Type B pancreatic cell (in vitro differentiated cells): ENCODE measurements around the gene SLC1A4. TPM values are rescaled to one million over a fixed set of nuclear protein-coding genes. Genes with fewer than 3 reads are reported as not detected.

Source experiments
- DNase-seq: peaks from one replicate; pipeline ENCODE4 v3.0.0; 2021; ENCODE audit warnings: mixed read lengths; ENCODE audit not compliant: unreplicated experiment; ENCODE audit errors: extremely low spot score
- H3K27ac Mint-ChIP-seq: 2 replicates; pipeline ENCODE4 v1.8.0; 2021; ENCODE audit warnings: mild to moderate bottlenecking, mixed read lengths
- H3K27me3 Mint-ChIP-seq: 2 replicates; pipeline ENCODE4 v1.8.0; 2021; ENCODE audit warnings: mixed read lengths
- H3K36me3 Mint-ChIP-seq: 2 replicates; pipeline ENCODE4 v1.8.0; 2021; ENCODE audit warnings: mixed read lengths
- H3K4me1 Mint-ChIP-seq: one replicate; pipeline ENCODE4 v1.8.0; 2021; ENCODE audit warnings: mixed read lengths; ENCODE audit not compliant: unreplicated experiment
- H3K4me3 Mint-ChIP-seq: 2 replicates; pipeline ENCODE4 v1.8.0; 2021; ENCODE audit warnings: mild to moderate bottlenecking, mixed read lengths
- H3K9me3 Mint-ChIP-seq: 2 replicates; pipeline ENCODE4 v1.8.0; 2021; ENCODE audit warnings: mixed read lengths
- CTCF ChIP-seq: fragments of 200-600 bp; sonication (generic); conservative IDR thresholded peaks from 2 replicates; pipeline ENCODE4 v1.5.0; 2021; ENCODE audit warnings: antibody characterized with exemption, mild to moderate bottlenecking
- long read RNA-seq: library from polyadenylated mRNA; unstranded; transcript quantifications from one replicate; pipeline ENCODE4 v2.0.0, GENCODE V29; 2020
- total RNA-seq: library from RNA; stranded (reverse); gene quantifications from 2 replicates; pipeline ENCODE4 v1.2.1, GENCODE V29; 2021; ENCODE audit warnings: low replicate concordance

Gene SLC1A4
- total RNA-seq: 11.3 and 13.1 TPM in 2 replicates
- long read RNA-seq, full-length matches to known transcripts: 4 of 16 reads
- long read RNA-seq, partial matches to known transcripts: 5 of 16 reads
- long read RNA-seq, other reads (novel, unspliced or antisense): 7 of 16 reads

DNA sequence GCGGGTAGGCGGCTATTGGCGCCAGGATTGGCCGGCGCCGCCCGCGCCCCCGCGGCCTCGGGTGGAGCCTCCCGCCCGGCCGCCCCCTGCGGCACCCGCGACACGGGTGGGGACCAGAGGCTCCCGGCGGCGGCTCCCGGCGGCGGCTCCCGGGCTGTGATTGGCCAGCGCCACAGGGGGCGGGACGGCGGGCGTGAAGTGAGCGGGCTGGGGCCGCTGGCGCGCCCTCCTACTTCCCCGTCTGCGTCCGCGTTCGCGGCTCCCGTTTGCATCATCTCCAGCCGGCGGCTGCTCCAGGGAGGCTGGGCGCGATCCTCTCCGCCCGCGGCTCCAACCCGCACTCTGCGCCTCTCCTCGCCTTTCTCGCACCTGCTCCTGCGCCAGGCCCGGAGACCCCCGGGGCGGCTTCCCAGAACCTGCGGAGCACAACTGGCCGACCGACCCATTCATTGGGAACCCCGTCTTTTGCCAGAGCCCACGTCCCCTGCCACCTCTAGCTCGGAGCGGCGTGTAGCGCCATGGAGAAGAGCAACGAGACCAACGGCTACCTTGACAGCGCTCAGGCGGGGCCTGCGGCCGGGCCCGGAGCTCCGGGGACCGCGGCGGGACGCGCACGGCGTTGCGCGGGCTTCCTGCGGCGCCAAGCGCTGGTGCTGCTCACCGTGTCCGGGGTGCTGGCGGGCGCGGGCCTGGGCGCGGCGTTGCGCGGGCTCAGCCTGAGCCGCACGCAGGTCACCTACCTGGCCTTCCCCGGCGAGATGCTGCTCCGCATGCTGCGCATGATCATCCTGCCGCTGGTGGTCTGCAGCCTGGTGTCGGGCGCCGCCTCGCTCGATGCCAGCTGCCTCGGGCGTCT lies at the start of gene SLC1A4:
SLC1A4 (plus strand) TSS at position 274 of the 856 bp plus-strand sequence; CDS start at position 519, 245 bp downstream.
- peaks cover 3% of the 10 kb centered on the region for H3K36me3 Mint-ChIP-seq
- TF ChIP-seq CTCF: no peak
- H3K4me3 Mint-ChIP-seq: peak within 1 kb of the TSS; percentile 95
- no peak for DNase-seq
- peaks cover 30% of the 10 kb centered on the region for H3K4me1 Mint-ChIP-seq
- peak within 1 kb of the TSS; percentile 92 for H3K27ac Mint-ChIP-seq
- peaks cover 21% of the 10 kb centered on the region for H3K27me3 Mint-ChIP-seq
- H3K9me3 Mint-ChIP-seq: no peaks in the 10 kb centered on the region

GRCh38 chr2:64941143-64941542 lies 48.1 kb upstream of the SLC1A4 start:
- peaks cover 5% of the 10 kb centered on the region for H3K4me1 Mint-ChIP-seq
- TF ChIP-seq CTCF: no peak
- peaks cover 13% of the 10 kb centered on the region for H3K27me3 Mint-ChIP-seq
- H3K4me3 Mint-ChIP-seq: no peak overlapping the region
- no peak for DNase-seq
- H3K9me3 Mint-ChIP-seq: peaks cover 1% of the 10 kb centered on the region
- no peaks in the 10 kb centered on the region for H3K36me3 Mint-ChIP-seq
- no peak overlapping the region for H3K27ac Mint-ChIP-seq

DNA sequence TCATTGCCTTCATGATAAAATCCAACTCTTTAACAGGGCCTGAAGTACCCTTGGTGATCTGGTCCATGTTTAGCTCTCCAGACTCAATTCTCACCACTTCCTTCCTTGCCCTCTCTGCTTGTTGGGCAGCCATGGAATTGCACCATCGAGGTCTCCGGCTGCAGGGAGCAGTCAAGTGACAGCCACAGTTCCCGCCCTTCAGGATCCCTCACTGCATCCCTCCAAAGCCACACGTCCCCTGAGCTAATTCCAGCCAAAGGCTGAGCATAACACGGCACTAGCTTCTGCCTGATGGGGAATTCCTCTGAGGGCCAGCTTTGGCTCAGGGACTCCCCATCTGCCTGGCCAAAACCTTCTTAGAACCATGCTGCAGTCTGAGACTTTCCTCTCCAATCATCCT lies 47.4 kb upstream of the SLC1A4 start:
- no peak for DNase-seq
- peaks cover 11% of the 10 kb centered on the region for H3K4me1 Mint-ChIP-seq
- no peaks in the 10 kb centered on the region for H3K9me3 Mint-ChIP-seq
- H3K4me3 Mint-ChIP-seq: no peak overlapping the region
- H3K27ac Mint-ChIP-seq: no peak overlapping the region
- no peaks in the 10 kb centered on the region for H3K36me3 Mint-ChIP-seq
- peaks cover 13% of the 10 kb centered on the region for H3K27me3 Mint-ChIP-seq
- TF ChIP-seq CTCF: no peak

GRCh38 chr2:64942693-64943092 lies 46.5 kb upstream of the SLC1A4 start:
- Mint-ChIP-seq H3K36me3 (no peaks in the 10 kb centered on the region), H3K9me3 (no peaks in the 10 kb centered on the region), H3K27me3 (peaks cover 13% of the 10 kb centered on the region), H3K4me1 (peaks cover 17% of the 10 kb centered on the region), H3K27ac (no peak overlapping the region), H3K4me3 (no peak overlapping the region)
- TF ChIP-seq CTCF: no peak
- no peak for DNase-seq

- H3K4me1 Mint-ChIP-seq: peaks cover 17% of the 10 kb centered on the region
- H3K36me3 Mint-ChIP-seq: no peaks in the 10 kb centered on the region
- peaks cover 13% of the 10 kb centered on the region for H3K27me3 Mint-ChIP-seq
- no peak overlapping the region for H3K4me3 Mint-ChIP-seq
- no peaks in the 10 kb centered on the region for H3K9me3 Mint-ChIP-seq
- DNase-seq: no peak
- H3K27ac Mint-ChIP-seq: no peak overlapping the region
- TF ChIP-seq CTCF: no peak
These were observed 45.6 kb upstream of the SLC1A4 start for GRCh38 chr2:64943387-64944150.
